Measurements from ENCODE around the gene OPHN1. TPM values are rescaled to one million over a fixed set of nuclear protein-coding genes. Genes with fewer than 3 reads are reported as not detected.

OPHN1 gene
- total RNA-seq (5.6 and 10.3 TPM in 2 replicates), polyA plus RNA-seq (4.5 and 4.8 TPM in 2 replicates)

GRCh38 chrX:68433155-68433980, at the start of gene OPHN1:
OPHN1 (minus strand) TSS chrX:68433495; CDS start chrX:68433020, 475 bp downstream.
- Histone ChIP-seq H3K27me3 (no peaks in the 10 kb centered on the region), H2AFZ (peak within 1 kb of the TSS; percentile 95), H3K27ac (peak within 1 kb of the TSS; percentile 98), H3K9me3 (ENCODE audit: low read depth) (no peaks in the 10 kb centered on the region), H3K36me3 (replicated peaks; ENCODE audit: insufficient read depth, low read depth) (no peaks in the 10 kb centered on the region), H3K79me2 (peaks cover 3% of the 10 kb centered on the region), H3K4me3 (peak within 1 kb of the TSS; percentile 47), H3K4me2 (peak within 1 kb of the TSS; percentile 81), H3K4me1 (ENCODE audit: insufficient read depth) (no peaks in the 10 kb centered on the region), H3K9me2 (replicated peaks; ENCODE audit: insufficient read depth) (no peaks in the 10 kb centered on the region), H4K20me1 (ENCODE audit: insufficient read depth, poor library complexity, severe bottlenecking) (no peaks in the 10 kb centered on the region)
- 47% methylated on average over 57 of the region's 57 CpGs for WGBS (ENCODE audit: low lambda C conversion rate, missing lambda C conversion rate)
- peak; percentile 82 for DNase-seq (ENCODE audit: low spot score)
- TF ChIP-seq EZH2phosphoT487 (IDR thresholded peaks at IDR 0.05; ENCODE audit: low read depth, severe bottlenecking, unreplicated experiment) (no peak), EZH2 (IDR thresholded peaks at IDR 0.05; ENCODE audit: borderline replicate concordance) (no peak), CTCF (IDR thresholded peaks at IDR 0.05; ENCODE audit: poor library complexity) (no peak)

- no peaks in the 10 kb centered on the region for H3K9me2 ChIP-seq (replicated peaks; ENCODE audit: insufficient read depth)
- no peaks in the 10 kb centered on the region for H4K20me1 ChIP-seq (ENCODE audit: insufficient read depth, poor library complexity, severe bottlenecking)
- no peaks in the 10 kb centered on the region for H3K4me1 ChIP-seq (ENCODE audit: insufficient read depth)
- H3K36me3 ChIP-seq (replicated peaks; ENCODE audit: insufficient read depth, low read depth) = no peaks in the 10 kb centered on the region
- no peak overlapping the region for H3K4me3 ChIP-seq
- no peak overlapping the region for H2AFZ ChIP-seq
- no peaks in the 10 kb centered on the region for H3K79me2 ChIP-seq
- H3K27ac ChIP-seq = no peak overlapping the region
- no peak for DNase-seq (ENCODE audit: low spot score)
- TF ChIP-seq EZH2 (IDR thresholded peaks at IDR 0.05; ENCODE audit: borderline replicate concordance) (no peak), EZH2phosphoT487 (IDR thresholded peaks at IDR 0.05; ENCODE audit: low read depth, severe bottlenecking, unreplicated experiment) (no peak), CTCF (IDR thresholded peaks at IDR 0.05; ENCODE audit: poor library complexity) (no peak)
- no peak overlapping the region for H3K4me2 ChIP-seq
- no peaks in the 10 kb centered on the region for H3K27me3 ChIP-seq
- WGBS (ENCODE audit: low lambda C conversion rate, missing lambda C conversion rate) = 91% methylated on average over 1 of the region's 1 CpG
- H3K9me3 ChIP-seq (ENCODE audit: low read depth) = no peaks in the 10 kb centered on the region
Measured at GRCh38 chrX:68480969-68481368, 47.7 kb upstream of the OPHN1 start.

- DNase-seq (ENCODE audit: low spot score) = no peak
- Histone ChIP-seq H3K9me3 (ENCODE audit: low read depth) (no peaks in the 10 kb centered on the region), H4K20me1 (ENCODE audit: insufficient read depth, poor library complexity, severe bottlenecking) (no peaks in the 10 kb centered on the region), H3K79me2 (no peaks in the 10 kb centered on the region), H3K4me2 (no peak overlapping the region), H3K9me2 (replicated peaks; ENCODE audit: insufficient read depth) (no peaks in the 10 kb centered on the region), H3K27ac (no peak overlapping the region), H3K4me1 (ENCODE audit: insufficient read depth) (no peaks in the 10 kb centered on the region), H2AFZ (no peak overlapping the region), H3K27me3 (no peaks in the 10 kb centered on the region), H3K36me3 (replicated peaks; ENCODE audit: insufficient read depth, low read depth) (no peaks in the 10 kb centered on the region), H3K4me3 (no peak overlapping the region)
- TF ChIP-seq CTCF (IDR thresholded peaks at IDR 0.05; ENCODE audit: poor library complexity) = no peak
- no peak for TF ChIP-seq EZH2phosphoT487 (IDR thresholded peaks at IDR 0.05; ENCODE audit: low read depth, severe bottlenecking, unreplicated experiment)
- TF ChIP-seq EZH2 (IDR thresholded peaks at IDR 0.05; ENCODE audit: borderline replicate concordance) = no peak
- 85% methylated on average over 4 of the region's 4 CpGs for WGBS (ENCODE audit: low lambda C conversion rate, missing lambda C conversion rate)
Measured at GRCh38 chrX:68464796-68465195, 31.5 kb upstream of the OPHN1 start.

Measured in hepatocyte (in vitro differentiated cells).